Smooth muscle cell (in vitro differentiated cells): ENCODE data around the gene CDH5. TPM values are rescaled to one million over a fixed set of nuclear protein-coding genes. Genes with fewer than 3 reads are reported as not detected.

Experiments used
- DNase-seq: peaks from one replicate; lab custom pipeline; 2025; ENCODE audit not compliant: unreplicated experiment; lab: John Stamatoyannopoulos, UW
- H2AFZ ChIP-seq: fragments of 200-600 bp; sonication (generic); 2 replicates; pipeline ENCODE4 v1.6.0; 2016; ENCODE audit warnings: antibody characterized with exemption, low read depth, mild to moderate bottlenecking
- H3F3A ChIP-seq: fragments of 200-600 bp; sonication (generic); 2 replicates; pipeline ENCODE4 v1.6.0; 2017; ENCODE audit warnings: antibody characterized with exemption, low read depth
- H3K27ac ChIP-seq: fragments of 200-600 bp; sonication (generic); 2 replicates; pipeline ENCODE4 v1.5.1; 2016; ENCODE audit warnings: low read depth, mild to moderate bottlenecking
- H3K27me3 ChIP-seq: fragments of 200-600 bp; sonication (generic); 2 replicates; pipeline ENCODE4 v1.6.1; 2016; ENCODE audit warnings: low read depth, mild to moderate bottlenecking
- H3K36me3 ChIP-seq: fragments of 200-600 bp; sonication (generic); 2 replicates; pipeline ENCODE4 v1.5.1; 2016; ENCODE audit warnings: low read depth
- H3K4me1 ChIP-seq: fragments of 200-600 bp; sonication (generic); 2 replicates; pipeline ENCODE4 v1.5.1; 2016; ENCODE audit warnings: low read depth
- H3K4me2 ChIP-seq: fragments of 200-600 bp; sonication (generic); 2 replicates; pipeline ENCODE4 v1.6.0; 2016; ENCODE audit warnings: mild to moderate bottlenecking
- H3K4me3 ChIP-seq: fragments of 200-600 bp; sonication (generic); 2 replicates; pipeline ENCODE4 v1.5.1; 2016; ENCODE audit warnings: mild to moderate bottlenecking
- H3K79me2 ChIP-seq: fragments of 200-600 bp; sonication (generic); 2 replicates; pipeline ENCODE4 v1.6.0; 2016; ENCODE audit warnings: low read depth, mild to moderate bottlenecking
- H3K9ac ChIP-seq: fragments of 200-600 bp; sonication (generic); 2 replicates; pipeline ENCODE4 v1.6.0; 2016; ENCODE audit warnings: low read depth
- H3K9me3 ChIP-seq: fragments of 200-600 bp; sonication (generic); replicated peaks from 2 replicates; pipeline ENCODE4 v1.5.1; 2016; ENCODE audit warnings: low read depth
- H4K20me1 ChIP-seq: fragments of 200-600 bp; sonication (generic); 2 replicates; pipeline ENCODE4 v1.6.0; 2016; ENCODE audit warnings: low read depth
- CTCF ChIP-seq: fragments of 200-600 bp; sonication (generic); IDR thresholded peaks from 2 replicates; pipeline ENCODE4 v1.5.1; 2017; ENCODE audit warnings: borderline replicate concordance, mild to moderate bottlenecking, antibody characterized with exemption; ENCODE audit not compliant: insufficient read depth, poor library complexity, severe bottlenecking
- WGBS: methylation state at CpG from one replicate; pipeline ENCODE4 v1.1.7; 2016; ENCODE audit warnings: low lambda C conversion rate; 5-methylcytosine and 5-hydroxymethylcytosine counted together
- polyA plus RNA-seq: library from polyadenylated mRNA; unstranded; fragments of >200 nt; fragmentation: Nextera tagmentation; extraction: Ambion mirVana; gene quantifications from 2 replicates; pipeline ENCODE4 v1.2.1, GENCODE V29; 2016
- total RNA-seq: library from RNA; depleted of rRNA; stranded (reverse); fragments of >200 nt; gene quantifications from 2 replicates; pipeline ENCODE4 v1.2.3, GENCODE V29; 2014

CDH5 gene
- total and polyA plus RNA-seq, 2 experiments from 2014 or later, result not detected

- H3K79me2 ChIP-seq, result no peaks in the 10 kb centered on the region
- 51% methylated on average over 11 of the region's 11 CpGs for WGBS
- H3K36me3 ChIP-seq, result no peaks in the 10 kb centered on the region
- H3K4me1 ChIP-seq, result no peaks in the 10 kb centered on the region
- peak; percentile 25 for TF ChIP-seq CTCF
- no peak overlapping the region for H3K9ac ChIP-seq
- no peak for DNase-seq
- peaks cover 15% of the 10 kb centered on the region for H3K27me3 ChIP-seq
- H3F3A ChIP-seq, result no peaks in the 10 kb centered on the region
- H3K27ac ChIP-seq, result no peak overlapping the region
- H3K9me3 ChIP-seq, result no peaks in the 10 kb centered on the region
- H3K4me2 ChIP-seq, result no peak overlapping the region
- H4K20me1 ChIP-seq, result no peaks in the 10 kb centered on the region
- no peak overlapping the region for H3K4me3 ChIP-seq
- no peak overlapping the region for H2AFZ ChIP-seq
Observed at GRCh38 chr16:66324815-66325515, 41.5 kb upstream of the CDH5 start.

GRCh38 chr16:66325717-66326376 lies 40.6 kb upstream of the CDH5 start:
- H3K9me3 ChIP-seq, result no peaks in the 10 kb centered on the region
- no peaks in the 10 kb centered on the region for H4K20me1 ChIP-seq
- no peaks in the 10 kb centered on the region for H3F3A ChIP-seq
- H3K79me2 ChIP-seq, result no peaks in the 10 kb centered on the region
- no peak overlapping the region for H3K9ac ChIP-seq
- no peak overlapping the region for H3K4me3 ChIP-seq
- DNase-seq, result no peak
- no peaks in the 10 kb centered on the region for H3K36me3 ChIP-seq
- WGBS, result 94% methylated on average over 8 of the region's 8 CpGs
- H3K27me3 ChIP-seq, result peaks cover 15% of the 10 kb centered on the region
- no peaks in the 10 kb centered on the region for H3K4me1 ChIP-seq
- H2AFZ ChIP-seq, result no peak overlapping the region
- no peak overlapping the region for H3K27ac ChIP-seq
- no peak for TF ChIP-seq CTCF
- no peak overlapping the region for H3K4me2 ChIP-seq

- H3K4me1 ChIP-seq, result no peaks in the 10 kb centered on the region
- no peaks in the 10 kb centered on the region for H3K9me3 ChIP-seq
- no peak for TF ChIP-seq CTCF
- no peaks in the 10 kb centered on the region for H3K36me3 ChIP-seq
- no peak for DNase-seq
- H2AFZ ChIP-seq, result no peak overlapping the region
- H3F3A ChIP-seq, result no peaks in the 10 kb centered on the region
- H3K27me3 ChIP-seq, result peaks cover 3% of the 10 kb centered on the region
- H3K79me2 ChIP-seq, result no peaks in the 10 kb centered on the region
- H3K4me2 ChIP-seq, result no peak overlapping the region
- WGBS, result 82% methylated on average over 16 of the region's 17 CpGs
- H3K9ac ChIP-seq, result no peak overlapping the region
- no peak overlapping the region for H3K27ac ChIP-seq
- no peak overlapping the region for H3K4me3 ChIP-seq
- H4K20me1 ChIP-seq, result no peaks in the 10 kb centered on the region
Observed at GRCh38 chr16:66326991-66327513, 39.4 kb upstream of the CDH5 start.
